ENCODE data around the gene SLC39A11. TPM values are rescaled to one million over a fixed set of nuclear protein-coding genes. Genes with fewer than 3 reads are reported as not detected.

SLC39A11 gene
- total RNA-seq, 1 experiment from 2014 or later: 46.4 TPM

DNA sequence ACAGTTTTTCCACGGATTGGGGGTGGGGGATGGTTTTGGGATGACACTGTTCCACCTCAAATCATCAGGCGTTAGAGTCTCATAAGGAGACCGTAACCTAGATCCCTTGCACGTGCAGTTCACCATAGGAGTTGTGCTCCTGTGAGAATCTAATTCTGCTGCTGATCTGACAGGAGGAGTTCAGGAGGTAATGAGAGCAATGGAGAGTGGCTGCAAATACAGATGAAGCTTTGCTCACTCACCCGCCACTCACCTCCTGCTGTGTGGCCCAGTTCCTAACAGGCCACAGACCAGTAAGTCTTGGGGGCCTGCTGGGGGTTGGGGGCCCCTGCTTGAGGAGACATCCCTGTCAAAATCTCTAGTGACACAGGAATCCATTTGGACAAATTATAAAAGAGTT lies 29.8 kb downstream of the SLC39A11 start:
- ATAC-seq (no peak), DNase-seq (ENCODE audit: low read depth, low spot score) (no peak)
- H2AFZ ChIP-seq (ENCODE audit: low read depth, low read length, poor library complexity, severe bottlenecking): no peak overlapping the region
- intact Hi-C loops (cut with micrococcal nuclease): no loop called here
- TF ChIP-seq SP1 (IDR thresholded peaks at IDR 0.05; ENCODE audit: low read depth) (no peak), CEBPB (IDR thresholded peaks at IDR 0.05; ENCODE audit: low read depth) (no peak), ZNF274 (IDR thresholded peaks at IDR 0.05; ENCODE audit: low read depth, low read length) (no peak), ZFX (IDR thresholded peaks at IDR 0.05) (no peak), SIN3A (IDR thresholded peaks at IDR 0.05; ENCODE audit: low read depth) (no peak), YY1 (IDR thresholded peaks at IDR 0.05; ENCODE audit: extremely low read depth, insufficient replicate concordance, low read depth, low read length) (no peak), POLR2AphosphoS5 (IDR thresholded peaks at IDR 0.05; ENCODE audit: low read depth, low read length) (no peak), CBX3 (IDR thresholded peaks at IDR 0.05; ENCODE audit: low read depth) (no peak), EZH2phosphoT487 (IDR thresholded peaks at IDR 0.05; ENCODE audit: borderline replicate concordance) (no peak), JUND (IDR thresholded peaks at IDR 0.05) (no peak), CTCF (IDR thresholded peaks at IDR 0.05 in 2 of 3, conservative IDR thresholded peaks at IDR 0.05 in 1 of 3; ENCODE audit: borderline replicate concordance in 1 of 3, insufficient read depth in 1 of 3, low read depth in 2 of 3, low read length in 2 of 3) (no peak), POLR2A (IDR thresholded peaks at IDR 0.05; ENCODE audit: borderline replicate concordance, extremely low read depth, insufficient read depth, insufficient read length) (no peak), RAD21 (IDR thresholded peaks at IDR 0.05; ENCODE audit: low read depth) (no peak)
- H3K9me2 ChIP-seq (ENCODE audit: insufficient read depth): no peaks in the 10 kb centered on the region
- ChIA-PET RAD21 (ENCODE audit: low non-redundant PET in 1 of 2, low total read pairs in 2 of 2, uncharacterized antibody in 2 of 2, unreplicated experiment in 2 of 2) (interaction anchor here in 1 of 2 experiments (0.6 kb wide), 1 partner anchor 503 kb away, joined by 3 read pairs; no protein-coding TSS in a partner anchor), POLR2A (interaction anchor here (0.6 to 1.3 kb wide), 2 partner anchors 8 to 1089 kb away, joined by 3 to 6 read pairs; no protein-coding TSS in a partner anchor), CTCF (interaction anchor here (1.2 kb wide), 1 partner anchor 77 kb away, joined by 4 read pairs; no protein-coding TSS in a partner anchor)
- H3K36me3 ChIP-seq (ENCODE audit: control insufficient read depth in 1 of 2, insufficient read depth in 2 of 2, low read length in 2 of 2): no peaks in the 10 kb centered on the region
- no peak overlapping the region for H3K4me2 ChIP-seq (ENCODE audit: low read length)
- no TSS peak for BruUV-seq (replicated peaks)
- no peaks in the 10 kb centered on the region for H3K9me3 ChIP-seq (ENCODE audit: control insufficient read depth in 1 of 2, insufficient read depth in 1 of 2, low read depth in 1 of 2, low read length in 2 of 2)
- H3K79me2 ChIP-seq (ENCODE audit: insufficient read depth, low read length): no peaks in the 10 kb centered on the region
- no peak overlapping the region for H3K9ac ChIP-seq (ENCODE audit: low read length)
- H4K20me1 ChIP-seq (ENCODE audit: insufficient read depth): no peaks in the 10 kb centered on the region
- H3K27me3 ChIP-seq (ENCODE audit: insufficient read depth, low read length): no peaks in the 10 kb centered on the region
- no peak overlapping the region for H3K4me3 ChIP-seq (replicated peaks in 1 of 2; ENCODE audit: low read depth in 1 of 2, low read length in 2 of 2)
- no peak overlapping the region for H3K27ac ChIP-seq (ENCODE audit: low read depth, low read length)
- H3K4me1 ChIP-seq (ENCODE audit: control insufficient read depth in 1 of 2, insufficient read depth in 2 of 2, low read length in 2 of 2): peaks cover 19 to 29% of the 10 kb centered on the region in 2 experiments
